Nephron progenitor cell (in vitro differentiated cells): ENCODE measurements around the gene PHF2.

Experiments used
- DNase-seq: peaks from one replicate; pipeline ENCODE4 v3.0.0; 2021
- H3K27ac Mint-ChIP-seq: 2 replicates; pipeline ENCODE4 v1.8.0; 2021; ENCODE audit warnings: mild to moderate bottlenecking, moderate library complexity, mixed read lengths
- H3K27me3 Mint-ChIP-seq: 2 replicates; pipeline ENCODE4 v1.8.0; 2021; ENCODE audit warnings: mild to moderate bottlenecking, low read depth, mixed read lengths; ENCODE audit not compliant: poor library complexity
- H3K36me3 Mint-ChIP-seq: 2 replicates; pipeline ENCODE4 v1.8.0; 2021; ENCODE audit warnings: low read depth, mixed read lengths
- H3K4me1 Mint-ChIP-seq: 2 replicates; pipeline ENCODE4 v1.8.0; 2021; ENCODE audit warnings: mixed read lengths
- H3K4me3 Mint-ChIP-seq: 2 replicates; pipeline ENCODE4 v1.8.0; 2021; ENCODE audit warnings: mild to moderate bottlenecking, moderate library complexity, mixed read lengths
- H3K9me3 Mint-ChIP-seq: 2 replicates; pipeline ENCODE4 v1.8.0; 2021; ENCODE audit warnings: mild to moderate bottlenecking, moderate library complexity, mixed read lengths
- CTCF ChIP-seq: fragments of 200-600 bp; sonication (generic); IDR thresholded peaks from 2 replicates; pipeline ENCODE4 v1.5.0; 2021; ENCODE audit warnings: antibody characterized with exemption

PHF2 gene

GRCh38 chr9:93657331-93658111 lies 81.1 kb downstream of the PHF2 start:
- Mint-ChIP-seq H3K9me3 (no peaks in the 10 kb centered on the region), H3K36me3 (peaks cover 13% of the 10 kb centered on the region), H3K4me3 (no peak overlapping the region), H3K4me1 (no peaks in the 10 kb centered on the region), H3K27ac (peak overlapping the region; percentile 42), H3K27me3 (peaks cover 3% of the 10 kb centered on the region)
- DNase-seq, result no peak
- no peak for TF ChIP-seq CTCF

GRCh38 chr9:93658184-93658925 lies 82.0 kb downstream of the PHF2 start:
- no peak for TF ChIP-seq CTCF
- DNase-seq, result no peak
- H3K4me1 Mint-ChIP-seq, result no peaks in the 10 kb centered on the region
- H3K9me3 Mint-ChIP-seq, result no peaks in the 10 kb centered on the region
- no peak overlapping the region for H3K4me3 Mint-ChIP-seq
- no peak overlapping the region for H3K27ac Mint-ChIP-seq
- H3K36me3 Mint-ChIP-seq, result peaks cover 4% of the 10 kb centered on the region
- H3K27me3 Mint-ChIP-seq, result peaks cover 3% of the 10 kb centered on the region

- DNase-seq, result no peak
- Mint-ChIP-seq H3K9me3 (no peaks in the 10 kb centered on the region), H3K4me3 (no peak overlapping the region), H3K27me3 (peaks cover 3% of the 10 kb centered on the region), H3K36me3 (peaks cover 4% of the 10 kb centered on the region), H3K4me1 (no peaks in the 10 kb centered on the region), H3K27ac (no peak overlapping the region)
- TF ChIP-seq CTCF, result no peak
Measured at GRCh38 chr9:93659044-93659836, 82.9 kb downstream of the PHF2 start.

GRCh38 chr9:93659837-93660177 lies 83.4 kb downstream of the PHF2 start:
- no peak for DNase-seq
- no peak overlapping the region for H3K4me3 Mint-ChIP-seq
- no peaks in the 10 kb centered on the region for H3K9me3 Mint-ChIP-seq
- H3K36me3 Mint-ChIP-seq, result peaks cover under 1% of the 10 kb centered on the region
- TF ChIP-seq CTCF, result no peak
- H3K27ac Mint-ChIP-seq, result no peak overlapping the region
- H3K4me1 Mint-ChIP-seq, result no peaks in the 10 kb centered on the region
- peaks cover 3% of the 10 kb centered on the region for H3K27me3 Mint-ChIP-seq

GRCh38 chr9:93660352-93661046 lies 84.1 kb downstream of the PHF2 start:
- no peak for DNase-seq

More at GRCh38 chr9:93660352-93661046, 84.1 kb downstream of the PHF2 start:
- H3K4me1 Mint-ChIP-seq, result peaks cover 2% of the 10 kb centered on the region
- H3K36me3 Mint-ChIP-seq, result no peaks in the 10 kb centered on the region
- H3K9me3 Mint-ChIP-seq, result no peaks in the 10 kb centered on the region
- H3K27me3 Mint-ChIP-seq, result peaks cover 3% of the 10 kb centered on the region
- no peak overlapping the region for H3K4me3 Mint-ChIP-seq
- no peak for TF ChIP-seq CTCF
- H3K27ac Mint-ChIP-seq, result no peak overlapping the region
